OCI-LY7 (cell line): ENCODE results near the gene RTEL1. TPM values are rescaled to one million over a fixed set of nuclear protein-coding genes. Genes with fewer than 3 reads are reported as not detected.

Experiments used
- BruUV-seq: library from RNA; stranded (reverse); fragments of 400-500 nt; replicated peaks from 2 replicates; lab custom pipeline; 2021; lab: Mats Ljungman, UMichigan
- CTCF ChIA-PET: fragments of 300-600 bp; sonication (Branson Sonifier 250); formaldehyde crosslinking; loops from one replicate; lab custom pipeline; 2022; ENCODE audit warnings: antibody characterized with exemption; ENCODE audit not compliant: unreplicated experiment; lab: Charles Lee
- POLR2A ChIA-PET: fragments of 300-600 bp; sonication (Branson Sonifier 250); formaldehyde crosslinking; loops from one replicate; lab custom pipeline; 2022; ENCODE audit warnings: antibody characterized with exemption; lab: Charles Lee
- DNase-seq: peaks from one replicate; pipeline ENCODE4 v3.0.0-alpha.2; 2015; ENCODE audit warnings: low spot score
- H2AFZ ChIP-seq: fragments of 200-600 bp; sonication (generic), shearing (Covaris generic); 2 replicates; pipeline ENCODE4 v1.6.1; 2014; ENCODE audit warnings: mild to moderate bottlenecking, antibody characterized with exemption, low read length, moderate library complexity
- H3K27ac ChIP-seq: fragments of 200-600 bp; sonication (generic); 2 replicates; pipeline ENCODE4 v1.5.1; 2014; ENCODE audit warnings: mixed run types, low read depth, mild to moderate bottlenecking, moderate library complexity, low read length, inconsistent platforms; ENCODE audit not compliant: poor library complexity, severe bottlenecking
- H3K36me3 ChIP-seq: fragments of 200-600 bp; sonication (generic); 2 replicates; pipeline ENCODE4 v1.6.1; 2014; ENCODE audit warnings: mild to moderate bottlenecking, antibody characterized with exemption, low read length, moderate library complexity, mixed read lengths; ENCODE audit not compliant: insufficient read depth
- H3K4me1 ChIP-seq: fragments of 200-600 bp; sonication (generic); 2 replicates; pipeline ENCODE4 v1.5.1; 2014; ENCODE audit warnings: mild to moderate bottlenecking, low read length; ENCODE audit not compliant: insufficient read depth, poor library complexity, severe bottlenecking
- H3K4me2 ChIP-seq: fragments of 200-600 bp; sonication (generic); 2 replicates; pipeline ENCODE4 v1.6.1; 2014; ENCODE audit warnings: mild to moderate bottlenecking, low read length
- H3K4me3 ChIP-seq: fragments of 200-600 bp; sonication (generic); 2 replicates; pipeline ENCODE4 v1.5.1; 2014; ENCODE audit warnings: mild to moderate bottlenecking, low read depth, low read length; ENCODE audit not compliant: poor library complexity, severe bottlenecking
- H3K79me2 ChIP-seq: fragments of 200-600 bp; sonication (generic); 2 replicates; pipeline ENCODE4 v1.6.1; 2016; ENCODE audit warnings: low read depth, mild to moderate bottlenecking, low read length, moderate library complexity, mixed read lengths; ENCODE audit not compliant: insufficient read depth
- H3K9me2 ChIP-seq: fragments of 200-600 bp; sonication (generic); 2 replicates; pipeline ENCODE4 v1.6.1; 2016; ENCODE audit warnings: mild to moderate bottlenecking, low read length, mixed read lengths; ENCODE audit not compliant: insufficient read depth
- H3K9me3 ChIP-seq: fragments of 200-600 bp; sonication (generic); 2 replicates; pipeline ENCODE4 v1.6.1; 2014; ENCODE audit warnings: mild to moderate bottlenecking, mixed run types, low read length, mixed read lengths
- H4K20me1 ChIP-seq: fragments of 200-600 bp; sonication (generic); 2 replicates; pipeline ENCODE4 v1.6.1; 2014; ENCODE audit warnings: mild to moderate bottlenecking, antibody characterized with exemption, low read length, moderate library complexity, mixed read lengths; ENCODE audit not compliant: insufficient read depth
- EZH2phosphoT487 ChIP-seq: fragments of 200-600 bp; sonication (generic); IDR thresholded peaks from 2 replicates; pipeline ENCODE4 v1.6.1; 2018; ENCODE audit warnings: low read depth, borderline replicate concordance, mild to moderate bottlenecking, mixed run types, antibody characterized with exemption, low read length, moderate library complexity, mixed read lengths
- intact Hi-C: fragments of 100-400 bp; cut with micrococcal nuclease; formaldehyde crosslinking; loops from one replicate; pipeline ENCODE4 v1.10.0; 2022; ENCODE audit not compliant: unreplicated experiment
- total RNA-seq, 2 experiments: library from RNA; depleted of rRNA in 1 of 2; stranded (reverse); fragments of >200 nt in 1 of 2; shearing (Covaris generic) in 1 of 2; gene quantifications; 2 replicates each; pipeline ENCODE4 v1.2.3, GENCODE V29; 2014 to 2022
- TF ChIP-seq, protein P1 (sequence below): fragments of 200-600 bp; sonication (generic); conservative IDR thresholded peaks from 2 replicates; pipeline ENCODE4 v1.5.1; 2014; ENCODE audit warnings: mild to moderate bottlenecking, antibody characterized with exemption, low read length, moderate library complexity, mixed read lengths

The RTEL1 gene
- total RNA-seq, 2 experiments from 2014 or later = 22.5 to 47.2 TPM

DNA sequence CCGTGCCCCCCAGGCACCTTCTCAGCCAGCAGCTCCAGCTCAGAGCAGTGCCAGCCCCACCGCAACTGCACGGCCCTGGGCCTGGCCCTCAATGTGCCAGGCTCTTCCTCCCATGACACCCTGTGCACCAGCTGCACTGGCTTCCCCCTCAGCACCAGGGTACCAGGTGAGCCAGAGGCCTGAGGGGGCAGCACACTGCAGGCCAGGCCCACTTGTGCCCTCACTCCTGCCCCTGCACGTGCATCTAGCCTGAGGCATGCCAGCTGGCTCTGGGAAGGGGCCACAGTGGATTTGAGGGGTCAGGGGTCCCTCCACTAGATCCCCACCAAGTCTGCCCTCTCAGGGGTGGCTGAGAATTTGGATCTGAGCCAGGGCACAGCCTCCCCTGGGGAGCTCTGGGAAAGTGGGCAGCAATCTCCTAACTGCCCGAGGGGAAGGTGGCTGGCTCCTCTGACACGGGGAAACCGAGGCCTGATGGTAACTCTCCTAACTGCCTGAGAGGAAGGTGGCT is 39.3 kb downstream of the RTEL1 start:
- peaks cover 32% of the 10 kb centered on the region for H3K36me3 ChIP-seq
- no peak overlapping the region for H2AFZ ChIP-seq
- no peaks in the 10 kb centered on the region for H4K20me1 ChIP-seq
- H3K9me3 ChIP-seq = no peaks in the 10 kb centered on the region
- H3K4me2 ChIP-seq = no peak overlapping the region
- no peaks in the 10 kb centered on the region for H3K9me2 ChIP-seq
- no peak overlapping the region for H3K4me3 ChIP-seq
- no peak for DNase-seq
- TF ChIP-seq, protein P1, sequence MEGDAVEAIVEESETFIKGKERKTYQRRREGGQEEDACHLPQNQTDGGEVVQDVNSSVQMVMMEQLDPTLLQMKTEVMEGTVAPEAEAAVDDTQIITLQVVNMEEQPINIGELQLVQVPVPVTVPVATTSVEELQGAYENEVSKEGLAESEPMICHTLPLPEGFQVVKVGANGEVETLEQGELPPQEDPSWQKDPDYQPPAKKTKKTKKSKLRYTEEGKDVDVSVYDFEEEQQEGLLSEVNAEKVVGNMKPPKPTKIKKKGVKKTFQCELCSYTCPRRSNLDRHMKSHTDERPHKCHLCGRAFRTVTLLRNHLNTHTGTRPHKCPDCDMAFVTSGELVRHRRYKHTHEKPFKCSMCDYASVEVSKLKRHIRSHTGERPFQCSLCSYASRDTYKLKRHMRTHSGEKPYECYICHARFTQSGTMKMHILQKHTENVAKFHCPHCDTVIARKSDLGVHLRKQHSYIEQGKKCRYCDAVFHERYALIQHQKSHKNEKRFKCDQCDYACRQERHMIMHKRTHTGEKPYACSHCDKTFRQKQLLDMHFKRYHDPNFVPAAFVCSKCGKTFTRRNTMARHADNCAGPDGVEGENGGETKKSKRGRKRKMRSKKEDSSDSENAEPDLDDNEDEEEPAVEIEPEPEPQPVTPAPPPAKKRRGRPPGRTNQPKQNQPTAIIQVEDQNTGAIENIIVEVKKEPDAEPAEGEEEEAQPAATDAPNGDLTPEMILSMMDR = no peak
- no peak for TF ChIP-seq EZH2phosphoT487
- no peaks in the 10 kb centered on the region for H3K79me2 ChIP-seq
- ChIA-PET CTCF (no interaction called here), POLR2A (no interaction called here)
- H3K27ac ChIP-seq = no peak overlapping the region
- intact Hi-C loops = no loop called here
- no TSS peak for BruUV-seq
- peaks cover 9% of the 10 kb centered on the region for H3K4me1 ChIP-seq

DNA sequence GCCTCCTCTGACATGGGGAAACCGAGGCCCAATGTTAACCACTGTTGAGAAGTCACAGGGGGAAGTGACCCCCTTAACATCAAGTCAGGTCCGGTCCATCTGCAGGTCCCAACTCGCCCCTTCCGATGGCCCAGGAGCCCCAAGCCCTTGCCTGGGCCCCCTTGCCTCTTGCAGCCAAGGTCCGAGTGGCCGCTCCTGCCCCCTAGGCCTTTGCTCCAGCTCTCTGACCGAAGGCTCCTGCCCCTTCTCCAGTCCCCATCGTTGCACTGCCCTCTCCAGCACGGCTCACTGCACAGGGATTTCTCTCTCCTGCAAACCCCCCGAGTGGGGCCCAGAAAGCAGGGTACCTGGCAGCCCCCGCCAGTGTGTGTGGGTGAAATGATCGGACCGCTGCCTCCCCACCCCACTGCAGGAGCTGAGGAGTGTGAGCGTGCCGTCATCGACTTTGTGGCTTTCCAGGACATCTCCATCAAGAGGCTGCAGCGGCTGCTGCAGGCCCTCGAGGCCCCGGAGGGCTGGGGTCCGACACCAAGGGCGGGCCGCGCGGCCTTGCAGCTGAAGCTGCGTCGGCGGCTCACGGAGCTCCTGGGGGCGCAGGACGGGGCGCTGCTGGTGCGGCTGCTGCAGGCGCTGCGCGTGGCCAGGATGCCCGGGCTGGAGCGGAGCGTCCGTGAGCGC is 39.9 kb downstream of the RTEL1 start:
- no peaks in the 10 kb centered on the region for H3K79me2 ChIP-seq
- CTCF ChIA-PET = no interaction called here
- POLR2A ChIA-PET = no interaction called here
- no peaks in the 10 kb centered on the region for H3K9me2 ChIP-seq
- DNase-seq = no peak
- intact Hi-C loops = no loop called here
- no peaks in the 10 kb centered on the region for H4K20me1 ChIP-seq
- peaks cover 35% of the 10 kb centered on the region for H3K36me3 ChIP-seq
- BruUV-seq = no TSS peak
- H3K9me3 ChIP-seq = no peaks in the 10 kb centered on the region
- no peak overlapping the region for H2AFZ ChIP-seq
- H3K4me1 ChIP-seq = peaks cover 9% of the 10 kb centered on the region
- no peak overlapping the region for H3K27ac ChIP-seq
- no peak overlapping the region for H3K4me3 ChIP-seq
- TF ChIP-seq EZH2phosphoT487 = no peak
- TF ChIP-seq, protein P1 = no peak
- H3K4me2 ChIP-seq = no peak overlapping the region
